A549 (cell line): ENCODE measurements around the gene ESYT3.

Experiments
- BHLHE40 ChIP-seq: IDR thresholded peaks from 2 replicates; pipeline ENCODE4 v1.6.1; 2012; ENCODE audit warnings: low read depth, low read length, inconsistent platforms
- CTCF ChIP-seq: fragments of >200 bp; sonication (Bioruptor Twin); formaldehyde crosslinking; IDR thresholded peaks from 3 replicates; pipeline ENCODE4 v1.5.1; 2016
- EP300 ChIP-seq, 2 experiments: fragments of >200 bp; sonication (Bioruptor Twin); formaldehyde crosslinking; IDR thresholded peaks; 2 replicates in 1 of 2; 3 replicates in 1 of 2; pipeline ENCODE4 v1.6.1; 2016 to 2017
- JUNB ChIP-seq: fragments of >200 bp; sonication (Bioruptor Twin); formaldehyde crosslinking; IDR thresholded peaks from 2 replicates; pipeline ENCODE4 v1.6.1; 2016
- MAZ ChIP-seq: fragments of 150-350 bp; IDR thresholded peaks from 2 replicates; pipeline ENCODE4 v1.6.1; 2014; ENCODE audit warnings: antibody characterized with exemption, low read depth, low read length, borderline replicate concordance
- POLR2A ChIP-seq: IDR thresholded peaks from 2 replicates; pipeline ENCODE4 v1.6.1; 2012; ENCODE audit warnings: mild to moderate bottlenecking, low read length
- RAD21 ChIP-seq, 2 experiments: fragments of >200 bp in 1 of 2; sonication (Bioruptor Twin) in 1 of 2; formaldehyde crosslinking in 1 of 2; IDR thresholded peaks in 1 of 2; conservative IDR thresholded peaks in 1 of 2; 2 replicates in 1 of 2; 3 replicates in 1 of 2; pipeline ENCODE4 v1.6.1; 2012 to 2018; ENCODE audit warnings: inconsistent platforms in 1 of 2
- TF ChIP-seq, protein P1 (sequence below): IDR thresholded peaks from 2 replicates; pipeline ENCODE4 v1.6.1; 2012

DNA sequence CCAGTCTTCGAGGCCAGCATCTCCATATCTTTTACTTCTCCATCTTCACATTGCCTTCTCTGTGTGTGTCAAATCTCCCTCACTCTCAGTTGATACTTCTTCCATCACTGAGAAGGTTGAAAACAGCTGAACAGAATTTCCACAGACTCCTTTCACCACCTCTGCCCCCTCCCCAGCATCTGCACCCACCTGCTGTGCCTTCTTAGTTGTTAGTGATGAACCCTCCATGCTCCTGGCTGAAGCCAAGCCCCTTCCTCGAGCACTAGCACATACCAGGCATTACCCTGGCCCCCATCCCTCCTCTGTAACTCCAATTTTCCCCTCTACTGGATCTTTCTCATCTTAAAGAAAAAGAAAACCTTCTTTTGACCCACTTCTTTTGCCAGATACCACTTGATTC, 27.8 kb upstream of the ESYT3 start:
- TF ChIP-seq JUNB, result no peak
- TF ChIP-seq MAZ, result no peak
- no peak for TF ChIP-seq CTCF
- no peak for TF ChIP-seq EP300 (IDR thresholded peaks at IDR 0.05)
- no peak for TF ChIP-seq BHLHE40
- TF ChIP-seq, protein P1, sequence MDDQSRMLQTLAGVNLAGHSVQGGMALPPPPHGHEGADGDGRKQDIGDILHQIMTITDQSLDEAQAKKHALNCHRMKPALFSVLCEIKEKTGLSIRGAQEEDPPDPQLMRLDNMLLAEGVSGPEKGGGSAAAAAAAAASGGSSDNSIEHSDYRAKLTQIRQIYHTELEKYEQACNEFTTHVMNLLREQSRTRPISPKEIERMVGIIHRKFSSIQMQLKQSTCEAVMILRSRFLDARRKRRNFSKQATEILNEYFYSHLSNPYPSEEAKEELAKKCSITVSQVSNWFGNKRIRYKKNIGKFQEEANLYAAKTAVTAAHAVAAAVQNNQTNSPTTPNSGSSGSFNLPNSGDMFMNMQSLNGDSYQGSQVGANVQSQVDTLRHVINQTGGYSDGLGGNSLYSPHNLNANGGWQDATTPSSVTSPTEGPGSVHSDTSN, result no peak
- TF ChIP-seq POLR2A, result no peak
- no peak for TF ChIP-seq RAD21 (conservative IDR thresholded peaks at IDR 0.05 in 1 of 2, IDR thresholded peaks at IDR 0.05 in 1 of 2)
